Thyroid gland (tissue), 4 donors: ENCODE measurements around the gene TTC9B.

Experiments
- CTCF ChIP-seq, 6 experiments: fragments of 200-600 bp in 3 of 6; fragments of 450-650 bp in 3 of 6; sonication (generic) in 3 of 6; IDR thresholded peaks; one replicate each; pipeline ENCODE4 v1.5.1; 2016 to 2019; ENCODE audit warnings: antibody characterized with exemption in 6 of 6, mild to moderate bottlenecking in 2 of 6, inconsistent platforms in 1 of 6, moderate library complexity in 1 of 6
- POLR2A ChIP-seq, 2 donors: fragments of 450-650 bp; IDR thresholded peaks; one replicate each; pipeline ENCODE4 v1.6.1; 2017; ENCODE audit warnings: antibody characterized with exemption in 2 of 2, mild to moderate bottlenecking in 2 of 2, moderate library complexity in 1 of 2

GRCh38 chr19:40235238-40236025, 17.2 kb upstream of the TTC9B start:
- TF ChIP-seq CTCF (IDR thresholded peaks at IDR 0.05): no peak
- TF ChIP-seq POLR2A (IDR thresholded peaks at IDR 0.05): no peak
